ENCODE data around the gene RANBP17.
"Not testable (repeated sequence)": the region's sequence is repeated elsewhere in the genome, so short reads cannot be mapped to it uniquely, and the experiment has no call there.

DNA sequence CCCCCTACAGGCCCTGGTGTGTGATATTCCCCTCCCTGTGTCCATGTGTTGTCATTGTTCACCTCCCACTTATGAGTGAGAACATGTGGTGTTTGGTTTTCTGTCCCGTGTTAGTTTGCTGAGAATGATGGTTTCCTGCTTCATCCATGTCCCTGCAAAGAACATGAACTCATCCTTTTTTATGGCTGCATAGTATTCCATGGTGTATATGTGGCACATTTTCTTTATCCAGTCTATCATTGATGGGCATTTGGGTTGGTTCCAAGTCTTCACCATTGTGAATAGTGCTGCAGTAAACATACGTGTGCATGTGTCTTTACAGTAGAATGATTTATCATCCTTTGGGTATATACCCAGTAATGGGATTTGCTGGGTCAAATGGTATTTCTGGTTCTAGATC, 313.1 kb downstream of the RANBP17 start:
- TF ChIP-seq CTCF, EP300, POLR2AphosphoS5, POLR2A (IDR thresholded peaks at IDR 0.05): not testable (repeated sequence)
